ENCODE data around the gene INO80B.

- TF ChIP-seq CTCF (IDR thresholded peaks at IDR 0.05) (no peak), SIN3A (IDR thresholded peaks at IDR 0.05; ENCODE audit: borderline replicate concordance, insufficient read depth, low read depth, low read length) (no peak)
These were observed 24.4 kb upstream of the INO80B start for GRCh38 chr2:74430502-74430901.
